Natural killer cell (primary cell): Measurements from ENCODE around the gene STARD3. TPM values are rescaled to one million over a fixed set of nuclear protein-coding genes. Genes with fewer than 3 reads are reported as not detected.

ENCODE experiments used
- ATAC-seq, 3 donors: fragments of 150-1000 bp in 2 of 3; fragments of 200-7000 bp in 1 of 3; cut with Tn5 transposase; 1 replicate in 1 of 3; 2 replicates in 2 of 3; pipeline ENCODE4 v1.10.0; 2021; ENCODE audit warnings: mild to moderate bottlenecking in 2 of 3, moderate library complexity in 2 of 3
- DNase-seq, 2 donors: peaks; one replicate each; pipeline versions ENCODE4 v3.0.0 to v3.0.0-alpha.2; 2013 to 2021; ENCODE audit warnings: mixed read lengths in 1 of 2
- H3K27ac ChIP-seq: one replicate; pipeline ENCODE4 v1.5.1; 2013; ENCODE audit warnings: mild to moderate bottlenecking, low read length
- H3K27me3 ChIP-seq: one replicate; pipeline ENCODE4 v1.6.1; 2013; ENCODE audit warnings: low read length; ENCODE audit not compliant: control insufficient read depth, insufficient read depth
- H3K36me3 ChIP-seq: one replicate; pipeline ENCODE4 v1.6.1; 2013; ENCODE audit warnings: low read length; ENCODE audit not compliant: control insufficient read depth, insufficient read depth
- H3K4me1 ChIP-seq: one replicate; pipeline ENCODE4 v1.6.1; 2013; ENCODE audit warnings: low read length; ENCODE audit not compliant: control insufficient read depth, insufficient read depth
- H3K4me3 ChIP-seq: one replicate; pipeline ENCODE4 v1.5.1; 2013; ENCODE audit warnings: low read length
- H3K9me3 ChIP-seq: one replicate; pipeline ENCODE4 v1.6.1; 2013; ENCODE audit warnings: low read length; ENCODE audit not compliant: control insufficient read depth, insufficient read depth
- H3K27ac Mint-ChIP-seq, 2 donors: one replicate each; pipeline ENCODE4 v1.8.0; 2022; ENCODE audit warnings: mild to moderate bottlenecking in 2 of 2, mixed read lengths in 2 of 2, moderate library complexity in 1 of 2
- H3K27me3 Mint-ChIP-seq, 2 donors: one replicate each; pipeline ENCODE4 v1.8.0; 2022; ENCODE audit warnings: low read depth in 2 of 2, mixed read lengths in 2 of 2
- H3K36me3 Mint-ChIP-seq: one replicate; pipeline ENCODE4 v1.8.0; 2022; ENCODE audit warnings: mixed read lengths
- H3K4me1 Mint-ChIP-seq, 2 donors: one replicate each; pipeline ENCODE4 v1.8.0; 2022; ENCODE audit warnings: mixed read lengths in 2 of 2
- H3K4me3 Mint-ChIP-seq: one replicate; pipeline ENCODE4 v1.8.0; 2022; ENCODE audit warnings: mild to moderate bottlenecking, moderate library complexity, mixed read lengths
- H3K9me3 Mint-ChIP-seq, 2 donors: one replicate each; pipeline ENCODE4 v1.8.0; 2022; ENCODE audit warnings: mixed read lengths in 2 of 2
- WGBS: methylation state at CpG from one replicate; pipeline ENCODE4 v1.1.7; 2013; ENCODE audit warnings: missing lambda C conversion rate; ENCODE audit not compliant: insufficient coverage; 5-methylcytosine and 5-hydroxymethylcytosine counted together
- intact Hi-C: fragments of 100-400 bp; cut with micrococcal nuclease; formaldehyde crosslinking; loops from one replicate; pipeline ENCODE4 v1.14.2; 2022
- total RNA-seq, 4 donors: library from RNA; stranded (reverse); fragments of 120-200 nt in 1 of 4; gene quantifications; one replicate each; pipeline versions ENCODE4 v1.2.3 to v1.2.4, GENCODE V29; 2013 to 2022
- TF ChIP-seq, protein P1 (sequence below): fragments of 200-600 bp; IDR thresholded peaks from one replicate; pipeline ENCODE4 v1.8.0; 2022; ENCODE audit warnings: antibody characterized with exemption

Gene STARD3
- total RNA-seq, 3 donors from 2014 or later (not counting 1 experiment from before 2014, with no cell fraction given) = 97.1 to 115 (median 105) TPM

- Mint-ChIP-seq H3K36me3 (no peaks in the 10 kb centered on the region), H3K4me3 (peak overlapping the region; percentile 93)
- TF ChIP-seq, protein P1, sequence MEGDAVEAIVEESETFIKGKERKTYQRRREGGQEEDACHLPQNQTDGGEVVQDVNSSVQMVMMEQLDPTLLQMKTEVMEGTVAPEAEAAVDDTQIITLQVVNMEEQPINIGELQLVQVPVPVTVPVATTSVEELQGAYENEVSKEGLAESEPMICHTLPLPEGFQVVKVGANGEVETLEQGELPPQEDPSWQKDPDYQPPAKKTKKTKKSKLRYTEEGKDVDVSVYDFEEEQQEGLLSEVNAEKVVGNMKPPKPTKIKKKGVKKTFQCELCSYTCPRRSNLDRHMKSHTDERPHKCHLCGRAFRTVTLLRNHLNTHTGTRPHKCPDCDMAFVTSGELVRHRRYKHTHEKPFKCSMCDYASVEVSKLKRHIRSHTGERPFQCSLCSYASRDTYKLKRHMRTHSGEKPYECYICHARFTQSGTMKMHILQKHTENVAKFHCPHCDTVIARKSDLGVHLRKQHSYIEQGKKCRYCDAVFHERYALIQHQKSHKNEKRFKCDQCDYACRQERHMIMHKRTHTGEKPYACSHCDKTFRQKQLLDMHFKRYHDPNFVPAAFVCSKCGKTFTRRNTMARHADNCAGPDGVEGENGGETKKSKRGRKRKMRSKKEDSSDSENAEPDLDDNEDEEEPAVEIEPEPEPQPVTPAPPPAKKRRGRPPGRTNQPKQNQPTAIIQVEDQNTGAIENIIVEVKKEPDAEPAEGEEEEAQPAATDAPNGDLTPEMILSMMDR = no peak
Observed at GRCh38 chr17:39687101-39687545, 50.2 kb downstream of the STARD3 start.

DNA sequence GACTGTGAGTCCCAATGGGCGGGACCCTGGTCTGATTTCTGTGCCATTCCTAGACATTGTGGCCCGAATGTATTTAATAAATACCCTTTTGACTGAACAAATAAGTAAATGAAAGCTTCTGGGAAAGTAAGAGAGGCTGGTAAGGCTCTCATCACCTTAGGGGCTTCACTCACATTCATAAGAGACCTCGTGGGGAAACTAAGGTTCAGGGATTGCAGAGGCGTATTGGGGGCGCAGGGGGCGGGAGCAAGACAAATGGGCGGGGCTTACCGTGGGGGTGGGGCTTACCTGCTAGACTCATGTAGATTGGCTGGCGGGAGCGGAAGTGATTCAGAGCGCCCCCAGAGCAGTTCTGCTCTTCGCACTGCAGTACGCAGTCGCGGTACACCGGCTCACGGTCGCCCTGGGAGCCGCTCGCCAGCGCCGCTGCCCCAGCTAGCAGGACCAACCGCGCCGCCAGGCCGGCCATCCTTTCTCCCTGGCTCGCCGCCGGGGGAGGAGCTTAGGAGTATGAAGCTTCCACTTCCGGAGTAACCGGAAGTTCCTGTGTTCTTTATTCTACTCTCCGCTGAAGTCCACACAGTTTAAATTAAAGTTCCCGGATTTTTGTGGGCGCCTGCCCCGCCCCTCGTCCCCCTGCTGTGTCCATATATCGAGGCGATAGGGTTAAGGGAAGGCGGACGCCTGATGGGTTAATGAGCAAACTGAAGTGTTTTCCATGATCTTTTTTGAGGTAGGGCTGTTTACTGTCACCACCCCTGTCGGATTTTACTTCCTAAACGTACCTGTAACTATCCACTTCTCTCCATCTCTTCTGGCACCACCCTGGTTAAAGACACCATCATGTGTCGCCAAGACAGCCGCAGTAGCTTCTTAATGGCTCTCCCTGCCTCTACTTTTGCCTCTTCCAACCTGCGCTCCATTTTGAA is 50.9 kb downstream of the STARD3 start, which contains the start of gene PGAP3:
PGAP3 (minus strand) TSS at position 512 of the 929 bp plus-strand sequence; CDS start at position 469, 43 bp downstream.
- Mint-ChIP-seq H3K4me1 (peaks cover 31% of the 10 kb centered on the region in 2 donors), H3K27me3 (no peaks in the 10 kb centered on the region), H3K4me3 (peak within 1 kb of the TSS; percentile 93), H3K9me3 (no peaks in the 10 kb centered on the region), H3K27ac (peak within 1 kb of the TSS; percentile 96 to 98), H3K36me3 (no peaks in the 10 kb centered on the region)
- no peaks in the 10 kb centered on the region for H3K27me3 ChIP-seq
- peak within 1 kb of the TSS; percentile 88 for H3K27ac ChIP-seq
- under 1% methylated on average over 42 of the region's 45 CpGs for WGBS
- ATAC-seq (peak; percentile 94), DNase-seq (peak; percentile 79 to 90)
- peak within 1 kb of the TSS; percentile 90 for H3K4me3 ChIP-seq
- H3K9me3 ChIP-seq = no peaks in the 10 kb centered on the region
- TF ChIP-seq, protein P1 = no peak
- intact Hi-C loops = no loop called here
- H3K36me3 ChIP-seq = peaks cover 7% of the 10 kb centered on the region
- peaks cover 17% of the 10 kb centered on the region for H3K4me1 ChIP-seq

More at GRCh38 chr17:39687101-39687545, 50.2 kb downstream of the STARD3 start:
- peaks cover 10% of the 10 kb centered on the region for H3K36me3 ChIP-seq
- DNase-seq = no peak
- Mint-ChIP-seq H3K27ac (peak overlapping the region; percentile 96 to 98), H3K9me3 (no peaks in the 10 kb centered on the region), H3K4me1 (peaks cover 31% of the 10 kb centered on the region in 2 donors), H3K27me3 (no peaks in the 10 kb centered on the region)
- peak overlapping the region; percentile 88 for H3K27ac ChIP-seq
- intact Hi-C loops = no loop called here
- peaks cover 17% of the 10 kb centered on the region for H3K4me1 ChIP-seq
- 73% methylated on average over 6 of the region's 6 CpGs for WGBS
- H3K9me3 ChIP-seq = no peaks in the 10 kb centered on the region
- no peak for ATAC-seq
- peak overlapping the region; percentile 90 for H3K4me3 ChIP-seq
- H3K27me3 ChIP-seq = no peaks in the 10 kb centered on the region

GRCh38 chr17:39688475-39688835 is 51.5 kb downstream of the STARD3 start:
- Mint-ChIP-seq H3K4me1 (peaks cover 31% of the 10 kb centered on the region in 2 donors), H3K4me3 (peak overlapping the region; percentile 93), H3K36me3 (no peaks in the 10 kb centered on the region), H3K27ac (peak overlapping the region; percentile 96 to 98), H3K9me3 (no peaks in the 10 kb centered on the region), H3K27me3 (no peaks in the 10 kb centered on the region)
- TF ChIP-seq, protein P1 = no peak
- no peak for ATAC-seq
- Histone ChIP-seq H3K36me3 (peaks cover 4% of the 10 kb centered on the region), H3K4me1 (peaks cover 17% of the 10 kb centered on the region), H3K27me3 (no peaks in the 10 kb centered on the region), H3K27ac (peak overlapping the region; percentile 88), H3K9me3 (no peaks in the 10 kb centered on the region), H3K4me3 (peak overlapping the region; percentile 90)
- intact Hi-C loops = no loop called here
- WGBS = 43% methylated on average over 6 of the region's 6 CpGs
- peak in 1 of 2 donors; percentile 29 for DNase-seq
